HL-60 (cell line): ENCODE measurements around the gene SMARCAL1.

ENCODE experiments used
- DNase-seq, 2 experiments: peaks; one replicate each; pipeline ENCODE4 v3.0.0-alpha.2; 2010 to 2020; ENCODE audit warnings: low read depth in 1 of 2, low spot score in 1 of 2
- H3K27ac ChIP-seq: fragments of 250-450 bp; sonication (Bioruptor Pico); replicated peaks from 2 replicates; pipeline ENCODE4 v1.5.1; 2020; ENCODE audit warnings: mild to moderate bottlenecking, moderate library complexity
- H3K27me3 ChIP-seq: fragments of 250-450 bp; sonication (Bioruptor Pico); 2 replicates; pipeline ENCODE4 v1.5.1; 2021; ENCODE audit warnings: mild to moderate bottlenecking, moderate library complexity; ENCODE audit not compliant: insufficient read depth, poor library complexity, severe bottlenecking
- H3K4me3 ChIP-seq: replicated peaks from 2 replicates; pipeline ENCODE4 v1.5.1; 2011; ENCODE audit warnings: mild to moderate bottlenecking, control low read depth, low read length; ENCODE audit not compliant: insufficient read depth
- CTCF ChIP-seq: IDR thresholded peaks from one replicate; pipeline ENCODE4 v1.5.1; 2011; ENCODE audit warnings: low read length, control low read depth, inconsistent platforms; ENCODE audit not compliant: insufficient read depth
- GABPA ChIP-seq: IDR thresholded peaks from 2 replicates; pipeline ENCODE4 v1.6.1; 2012; ENCODE audit warnings: low read depth
- POLR2AphosphoS5 ChIP-seq: IDR thresholded peaks from 2 replicates; pipeline ENCODE4 v1.6.1; 2012; ENCODE audit warnings: low read depth
- SPI1 ChIP-seq: IDR thresholded peaks from 2 replicates; pipeline ENCODE4 v1.6.1; 2012; ENCODE audit warnings: low read depth, mild to moderate bottlenecking, borderline replicate concordance
- TF ChIP-seq, protein P1 (sequence below): IDR thresholded peaks from 2 replicates; pipeline ENCODE4 v1.6.1; 2012; ENCODE audit warnings: low read depth; ENCODE audit not compliant: insufficient replicate concordance

The SMARCAL1 gene

DNA sequence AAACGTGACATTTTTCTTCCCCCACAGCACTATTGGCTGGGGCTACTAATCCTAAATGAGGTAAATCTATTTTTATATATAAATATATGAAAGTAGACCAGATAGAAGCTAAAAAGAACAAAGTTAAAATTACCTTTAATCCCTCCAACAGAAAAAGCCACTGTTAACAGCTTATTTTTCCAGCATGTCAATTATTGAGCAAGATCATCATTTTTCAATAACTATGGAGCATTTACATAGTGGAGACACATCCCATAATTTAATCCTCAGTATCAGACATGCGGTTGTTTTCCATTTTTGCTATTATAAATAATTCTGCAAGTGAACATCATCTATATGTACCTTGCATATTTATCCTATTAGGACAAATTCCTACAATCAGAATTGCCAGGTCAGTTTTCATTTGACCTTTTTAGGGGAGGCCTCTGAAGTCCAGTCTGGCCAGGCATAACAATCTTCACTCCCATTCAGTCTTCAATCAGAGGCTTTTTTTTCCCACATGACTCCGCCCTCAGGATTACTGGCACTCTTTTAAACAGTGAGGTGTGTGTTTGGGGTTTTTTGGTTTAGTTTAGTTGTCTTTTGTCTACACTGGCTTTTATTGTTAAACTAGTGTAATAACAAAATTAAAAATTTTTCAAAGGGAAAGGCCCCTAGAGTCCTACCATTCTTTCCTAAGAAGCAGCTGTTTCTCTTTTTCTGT, 29.2 kb downstream of the SMARCAL1 start:
- no peak overlapping the region for H3K27ac ChIP-seq
- H3K27me3 ChIP-seq = no peaks in the 10 kb centered on the region
- no peak for TF ChIP-seq GABPA
- TF ChIP-seq, protein P1, sequence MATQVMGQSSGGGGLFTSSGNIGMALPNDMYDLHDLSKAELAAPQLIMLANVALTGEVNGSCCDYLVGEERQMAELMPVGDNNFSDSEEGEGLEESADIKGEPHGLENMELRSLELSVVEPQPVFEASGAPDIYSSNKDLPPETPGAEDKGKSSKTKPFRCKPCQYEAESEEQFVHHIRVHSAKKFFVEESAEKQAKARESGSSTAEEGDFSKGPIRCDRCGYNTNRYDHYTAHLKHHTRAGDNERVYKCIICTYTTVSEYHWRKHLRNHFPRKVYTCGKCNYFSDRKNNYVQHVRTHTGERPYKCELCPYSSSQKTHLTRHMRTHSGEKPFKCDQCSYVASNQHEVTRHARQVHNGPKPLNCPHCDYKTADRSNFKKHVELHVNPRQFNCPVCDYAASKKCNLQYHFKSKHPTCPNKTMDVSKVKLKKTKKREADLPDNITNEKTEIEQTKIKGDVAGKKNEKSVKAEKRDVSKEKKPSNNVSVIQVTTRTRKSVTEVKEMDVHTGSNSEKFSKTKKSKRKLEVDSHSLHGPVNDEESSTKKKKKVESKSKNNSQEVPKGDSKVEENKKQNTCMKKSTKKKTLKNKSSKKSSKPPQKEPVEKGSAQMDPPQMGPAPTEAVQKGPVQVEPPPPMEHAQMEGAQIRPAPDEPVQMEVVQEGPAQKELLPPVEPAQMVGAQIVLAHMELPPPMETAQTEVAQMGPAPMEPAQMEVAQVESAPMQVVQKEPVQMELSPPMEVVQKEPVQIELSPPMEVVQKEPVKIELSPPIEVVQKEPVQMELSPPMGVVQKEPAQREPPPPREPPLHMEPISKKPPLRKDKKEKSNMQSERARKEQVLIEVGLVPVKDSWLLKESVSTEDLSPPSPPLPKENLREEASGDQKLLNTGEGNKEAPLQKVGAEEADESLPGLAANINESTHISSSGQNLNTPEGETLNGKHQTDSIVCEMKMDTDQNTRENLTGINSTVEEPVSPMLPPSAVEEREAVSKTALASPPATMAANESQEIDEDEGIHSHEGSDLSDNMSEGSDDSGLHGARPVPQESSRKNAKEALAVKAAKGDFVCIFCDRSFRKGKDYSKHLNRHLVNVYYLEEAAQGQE = no peak
- TF ChIP-seq POLR2AphosphoS5 = no peak
- TF ChIP-seq SPI1 = no peak
- TF ChIP-seq CTCF = no peak
- no peak for DNase-seq
- H3K4me3 ChIP-seq = no peak overlapping the region

DNA sequence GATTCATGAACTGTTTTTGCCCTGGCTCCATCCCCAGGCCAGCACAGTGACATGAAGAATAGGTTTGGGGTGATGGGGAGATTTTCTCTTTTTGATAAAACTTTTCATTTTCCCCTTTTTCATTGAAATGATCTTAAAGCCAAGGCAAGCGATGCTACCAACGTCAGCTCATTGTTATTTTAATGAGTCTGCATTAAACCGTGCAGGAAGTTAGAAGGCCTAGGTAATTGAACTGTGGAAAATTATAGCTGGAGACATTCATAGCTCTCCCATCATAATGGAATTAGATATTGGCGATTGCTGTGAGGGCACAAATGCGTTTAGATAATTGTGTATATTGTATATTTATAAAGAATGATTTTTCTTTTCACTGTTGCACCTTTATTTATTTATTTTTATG, 33.2 kb downstream of the SMARCAL1 start:
- DNase-seq = no peak
- TF ChIP-seq SPI1 = no peak
- Histone ChIP-seq H3K4me3 (no peak overlapping the region), H3K27me3 (no peaks in the 10 kb centered on the region), H3K27ac (no peak overlapping the region)

DNA sequence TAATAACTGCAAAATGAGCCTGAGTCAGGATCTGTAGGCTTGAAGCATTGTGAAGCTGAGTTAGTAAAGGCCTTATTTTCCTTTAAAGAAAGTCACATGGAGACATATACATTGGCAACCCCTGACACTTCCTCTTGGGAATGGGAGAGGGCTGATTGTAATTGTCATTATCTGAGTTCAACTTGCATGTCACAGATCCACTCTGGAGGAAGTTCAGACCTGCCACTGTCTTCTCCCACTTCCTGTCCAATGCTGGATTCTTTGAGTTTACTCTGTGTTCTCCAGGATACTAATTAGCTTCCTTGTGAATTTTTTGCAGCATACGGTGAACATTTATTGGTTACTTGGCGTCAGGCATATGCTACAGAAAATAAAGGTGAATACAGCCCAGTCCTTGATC, 34.1 kb downstream of the SMARCAL1 start:
- TF ChIP-seq SPI1 (0 out of 2 replicates have a peak, but pooled peaks have one; percentile 2), GABPA (no peak), CTCF (no peak)
- H3K27me3 ChIP-seq = no peaks in the 10 kb centered on the region
- no peak for DNase-seq
- no peak overlapping the region for H3K27ac ChIP-seq
- H3K4me3 ChIP-seq = no peak overlapping the region

- TF ChIP-seq GABPA = no peak
- TF ChIP-seq POLR2AphosphoS5 = no peak
- TF ChIP-seq CTCF = no peak
- TF ChIP-seq, protein P1 = no peak
- no peak for TF ChIP-seq SPI1
- no peak overlapping the region for H3K27ac ChIP-seq
- DNase-seq = no peak
Measured at GRCh38 chr2:216447293-216447692, 35.0 kb downstream of the SMARCAL1 start.

More at GRCh38 chr2:216447293-216447692, 35.0 kb downstream of the SMARCAL1 start:
- H3K4me3 ChIP-seq = no peak overlapping the region
- H3K27me3 ChIP-seq = no peaks in the 10 kb centered on the region
